ENCODE results near the gene PIPOX.

The PIPOX gene, protein sequence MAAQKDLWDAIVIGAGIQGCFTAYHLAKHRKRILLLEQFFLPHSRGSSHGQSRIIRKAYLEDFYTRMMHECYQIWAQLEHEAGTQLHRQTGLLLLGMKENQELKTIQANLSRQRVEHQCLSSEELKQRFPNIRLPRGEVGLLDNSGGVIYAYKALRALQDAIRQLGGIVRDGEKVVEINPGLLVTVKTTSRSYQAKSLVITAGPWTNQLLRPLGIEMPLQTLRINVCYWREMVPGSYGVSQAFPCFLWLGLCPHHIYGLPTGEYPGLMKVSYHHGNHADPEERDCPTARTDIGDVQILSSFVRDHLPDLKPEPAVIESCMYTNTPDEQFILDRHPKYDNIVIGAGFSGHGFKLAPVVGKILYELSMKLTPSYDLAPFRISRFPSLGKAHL

GRCh38 chr17:29042679-29043538 lies at the start of gene PIPOX:
Gene PIPOX, plus strand, starts transcription at chr17:29043141. Its CDS starts 85 bp downstream, at chr17:29043226.
- peak in 1 of 2 donors; percentile 13 for DNase-seq

- no peak for DNase-seq
Observed at GRCh38 chr17:28993645-28994426, 49.1 kb upstream of the PIPOX start.

DNA sequence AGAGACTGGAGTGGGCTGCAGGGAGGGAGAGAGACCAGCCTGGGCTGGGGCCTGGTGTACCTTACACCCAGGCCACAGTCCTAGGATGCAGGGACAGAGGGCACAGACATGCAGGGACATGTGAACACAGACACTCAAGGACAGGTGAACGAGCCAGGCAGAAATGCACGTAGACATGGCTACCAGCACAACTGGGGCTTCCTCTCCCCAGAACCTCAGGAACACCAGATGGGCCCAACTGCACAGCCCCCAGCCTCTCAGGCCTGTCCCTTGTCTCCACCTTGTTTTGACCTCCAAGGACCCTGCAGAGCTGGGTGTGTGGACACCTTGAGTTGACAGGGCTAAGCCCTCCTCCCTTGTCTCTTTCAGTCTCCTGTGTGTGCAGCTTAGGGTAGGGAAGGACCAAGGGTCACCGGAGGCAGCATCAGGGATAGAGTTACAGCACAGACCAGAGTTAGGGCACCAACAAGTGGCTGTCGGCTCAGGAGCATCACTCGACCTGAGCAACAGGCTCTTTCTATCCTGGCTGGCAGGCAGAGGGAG lies 46.3 kb upstream of the PIPOX start:
- DNase-seq = no peak

- no peak for DNase-seq
Observed at GRCh38 chr17:28997806-28998205, 45.1 kb upstream of the PIPOX start.

GRCh38 chr17:28999206-28999605 lies 43.7 kb upstream of the PIPOX start:
- DNase-seq = no peak

DNA sequence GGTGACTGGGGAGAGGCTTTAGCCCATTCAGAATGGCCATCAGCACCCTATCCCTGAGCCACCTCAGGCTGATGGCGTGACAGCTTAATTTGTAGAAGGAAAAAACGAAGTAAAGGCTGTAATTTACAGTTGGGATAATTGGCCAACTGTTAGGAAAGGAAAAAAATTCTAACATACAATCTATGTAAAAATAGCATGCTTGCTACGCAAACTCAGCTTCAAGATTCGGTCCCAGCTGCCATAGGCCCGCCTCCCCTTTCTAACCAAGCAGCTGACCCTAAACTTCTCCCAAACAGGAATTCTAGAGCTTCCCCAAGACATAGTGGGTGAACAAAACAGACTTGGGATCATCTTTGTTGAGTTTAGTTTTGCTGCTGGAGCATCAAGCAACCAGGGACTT lies 42.0 kb upstream of the PIPOX start:
- DNase-seq = no peak

GRCh38 chr17:29002811-29003210 lies 40.1 kb upstream of the PIPOX start:
- no peak for DNase-seq

GRCh38 chr17:29003289-29003688 lies 39.7 kb upstream of the PIPOX start:
- DNase-seq = no peak

DNA sequence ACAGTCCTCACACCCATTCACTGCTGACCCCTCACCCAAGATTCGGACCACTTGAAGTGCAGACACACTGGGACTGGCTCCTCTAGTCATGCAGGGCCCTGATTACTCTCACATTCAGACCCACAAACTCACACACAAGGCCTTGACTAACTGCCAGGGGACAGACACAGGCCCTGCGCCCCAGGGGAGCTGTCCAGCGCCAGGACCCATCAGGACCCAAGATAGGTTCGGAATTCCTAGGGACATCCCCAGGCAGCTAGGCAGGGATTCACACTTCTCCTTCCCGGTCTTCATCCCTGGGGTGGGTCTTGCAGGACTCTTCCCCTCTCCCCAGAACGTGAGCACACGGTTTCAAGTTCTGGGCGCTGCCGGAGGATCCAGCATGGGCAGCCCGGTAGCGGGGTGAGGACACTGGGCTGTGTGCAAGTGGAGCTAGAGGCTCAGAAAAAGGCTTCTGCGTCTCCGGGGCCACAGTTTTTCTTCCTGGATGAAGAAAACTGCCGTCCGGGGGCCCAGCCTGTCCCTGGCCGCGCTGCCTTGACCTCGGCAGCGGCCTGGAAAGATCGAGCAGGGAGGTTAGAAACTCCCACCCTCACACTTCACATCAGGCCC lies 38.8 kb upstream of the PIPOX start:
- DNase-seq = no peak

- peak; percentile 37 to 44 for DNase-seq
Observed at GRCh38 chr17:29005936-29006511, 36.9 kb upstream of the PIPOX start, which contains the start of gene SEZ6. Gene SEZ6, minus strand, starts transcription at chr17:29006033. Its CDS starts 164 bp downstream, at chr17:29005869.

DNA sequence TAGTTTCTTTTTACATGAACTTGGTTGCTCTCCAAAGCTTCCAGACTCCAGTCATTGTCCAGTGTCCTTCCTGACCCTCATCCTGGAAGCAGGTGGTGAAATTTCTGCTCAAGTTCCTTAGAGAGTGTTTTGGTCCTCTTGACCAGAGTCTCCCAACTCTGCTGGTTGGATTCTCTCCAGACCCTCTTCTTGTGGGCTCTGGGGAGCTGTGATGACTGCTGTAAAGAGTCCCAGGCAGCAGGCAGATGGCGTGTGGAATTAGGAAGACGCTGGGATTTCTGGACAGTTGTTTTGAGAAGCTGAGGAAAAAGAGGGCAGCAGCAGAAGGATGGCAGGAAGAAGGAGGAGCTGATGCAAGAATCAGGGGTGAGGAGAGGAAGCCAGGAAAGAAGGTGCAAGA lies 35.5 kb upstream of the PIPOX start:
- DNase-seq = no peak

DNA sequence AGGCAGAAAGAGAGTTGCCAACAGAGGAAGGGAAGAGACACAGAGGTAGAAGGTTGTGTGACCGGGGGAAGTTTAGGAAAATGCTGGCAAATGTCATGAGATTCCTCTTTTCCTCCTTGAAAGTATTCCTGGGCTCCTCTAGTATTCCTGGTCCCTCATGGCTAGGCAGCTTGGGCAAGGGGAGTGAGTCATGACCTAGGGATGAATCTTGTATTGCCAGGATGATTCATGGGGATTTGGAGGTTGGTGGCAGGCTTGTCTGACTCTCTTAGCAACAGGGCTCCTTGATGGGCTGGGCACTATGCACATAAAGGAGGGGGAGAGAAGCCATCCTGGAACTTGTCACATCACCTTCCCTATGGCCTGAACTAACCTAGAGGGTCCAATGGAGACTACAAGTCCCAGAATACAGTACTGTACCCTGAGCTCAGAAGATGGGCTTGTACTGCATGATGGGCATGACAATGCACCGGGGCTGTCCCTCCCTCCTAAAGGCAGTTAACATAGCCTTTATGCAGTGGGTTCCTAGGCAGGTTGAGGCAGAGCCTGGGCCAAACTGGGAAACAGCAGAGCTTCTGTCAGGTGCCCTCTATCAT lies 35.0 kb upstream of the PIPOX start:
- no peak for DNase-seq

DNA sequence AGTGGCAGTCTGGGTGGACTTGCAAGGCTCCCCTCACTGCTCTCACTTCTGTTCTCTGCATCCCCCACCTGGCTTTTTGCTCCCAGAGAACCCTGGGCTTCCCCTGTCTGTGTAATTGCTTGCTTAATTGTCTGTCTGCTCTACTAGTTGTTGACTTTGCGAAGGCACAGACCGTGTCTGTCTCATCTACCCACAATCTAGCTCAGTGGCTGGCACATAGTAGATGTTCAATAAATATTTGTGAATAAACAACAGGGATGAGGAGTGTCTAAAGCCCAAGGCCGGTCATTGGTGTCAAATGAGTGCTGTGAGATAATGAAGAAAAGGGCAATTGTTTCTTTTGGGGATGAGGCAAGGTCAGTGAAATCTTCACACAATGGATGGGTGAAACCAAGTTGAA lies 34.4 kb upstream of the PIPOX start:
- DNase-seq = no peak

- DNase-seq = no peak
Observed at GRCh38 chr17:29010129-29010528, 32.8 kb upstream of the PIPOX start.

- no peak for DNase-seq
Observed at GRCh38 chr17:29010586-29010985, 32.4 kb upstream of the PIPOX start.

DNA sequence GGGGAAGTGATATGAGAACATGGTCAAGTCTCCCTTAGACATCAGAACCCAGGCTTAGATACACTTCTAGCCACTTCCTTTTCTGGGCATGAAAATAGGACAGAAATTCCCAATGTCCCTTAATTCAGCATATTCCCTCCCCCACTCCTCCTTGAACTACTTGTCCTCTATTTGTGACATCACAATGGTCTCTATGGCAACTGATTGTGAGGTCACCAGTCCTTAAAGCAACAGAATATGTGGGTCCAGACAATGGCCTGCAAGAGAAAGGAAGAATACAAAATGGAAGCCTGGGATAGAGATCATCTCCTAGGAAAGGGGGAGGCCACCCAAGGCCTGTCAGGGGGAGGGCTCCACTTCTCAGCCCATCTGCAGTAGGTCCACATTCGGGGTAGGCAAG lies 30.4 kb upstream of the PIPOX start:
- DNase-seq = no peak

- no peak for DNase-seq
Observed at GRCh38 chr17:29014716-29015115, 28.2 kb upstream of the PIPOX start.

GRCh38 chr17:29016345-29017210 lies 26.4 kb upstream of the PIPOX start:
- no peak for DNase-seq

- DNase-seq = no peak
Observed at GRCh38 chr17:29018788-29019474, 24.0 kb upstream of the PIPOX start.
